K562 (cell line): ENCODE measurements around the gene PRSS12. TPM values are rescaled to one million over a fixed set of nuclear protein-coding genes. Genes with fewer than 3 reads are reported as not detected.

Source experiments
- ATAC-seq: fragments of 200-7000 bp; cut with Tn5 transposase; 3 replicates; pipeline ENCODE4 v1.9.1; 2020; ENCODE audit warnings: moderate library complexity
- BruUV-seq: library from RNA; stranded (reverse); fragments of 400-500 nt; replicated peaks from 2 replicates; lab custom pipeline; 2021; lab: Mats Ljungman, UMichigan
- CTCF ChIA-PET: fragments of 300-600 bp; formaldehyde crosslinking; extraction: SDS; loops from one replicate; lab custom pipeline; 2021; ENCODE audit warnings: low intra/inter-chr PET ratio; lab: Yijun Ruan, JAX
- POLR2A ChIA-PET: fragments of 300-600, 350-650 bp; sonication (Branson Sonifier 250); formaldehyde crosslinking; extraction: SDS; loops from one replicate; lab custom pipeline; 2021; ENCODE audit warnings: antibody characterized with exemption, inconsistent platforms; lab: Yijun Ruan, JAX
- DNase-seq, 4 experiments: peaks; one replicate each; pipeline versions ENCODE4 v3.0.0 to v3.0.0-alpha.2; 2011 to 2018; ENCODE audit warnings: low spot score in 3 of 4, mixed read lengths in 3 of 4; ENCODE audit errors: extremely low read depth in 1 of 4
- FAIRE-seq: peaks from 2 replicates; lab custom pipeline; 2011; peaks lifted over from hg19 to GRCh38; lab: Jason Lieb, UNC
- H2AFZ ChIP-seq: 2 replicates; pipeline ENCODE4 v1.6.0; 2011; ENCODE audit warnings: low read depth, low read length, control low read depth, inconsistent platforms
- H3K27ac ChIP-seq: fragments of 200-600 bp; 3 replicates; pipeline ENCODE4 v1.8.0; 2011; ENCODE audit warnings: low read depth, mild to moderate bottlenecking, control low read depth, inconsistent platforms, low read length, moderate library complexity, mixed read lengths; ENCODE audit errors: extremely low read depth
- H3K27me3 ChIP-seq, 2 experiments: fragments of 300-600 bp in 1 of 2; 2 replicates in 1 of 2; 3 replicates in 1 of 2; pipeline versions ENCODE4 v1.6.0 to v1.8.0; 2011; ENCODE audit warnings: inconsistent platforms in 2 of 2, low read length in 2 of 2, mild to moderate bottlenecking in 1 of 2, mixed read lengths in 1 of 2, moderate library complexity in 1 of 2; ENCODE audit not compliant: control insufficient read depth in 2 of 2, insufficient read depth in 2 of 2
- H3K36me3 ChIP-seq: fragments of 300-600 bp; 3 replicates; pipeline ENCODE4 v1.8.0; 2011; ENCODE audit warnings: mild to moderate bottlenecking, low read length, inconsistent platforms; ENCODE audit not compliant: control insufficient read depth, insufficient read depth
- H3K4me1 ChIP-seq, 2 experiments: fragments of 200-600 bp in 1 of 2; replicated peaks in 1 of 2; 2 replicates in 1 of 2; 3 replicates in 1 of 2; pipeline versions ENCODE4 v1.5.1 to v1.8.0; 2011; ENCODE audit warnings: inconsistent platforms in 2 of 2, low read length in 2 of 2, mild to moderate bottlenecking in 1 of 2, mixed read lengths in 1 of 2, moderate library complexity in 1 of 2; ENCODE audit not compliant: control insufficient read depth in 2 of 2, insufficient read depth in 2 of 2
- H3K4me2 ChIP-seq: 2 replicates; pipeline ENCODE4 v1.6.1; 2011; ENCODE audit warnings: low read length, control low read depth, inconsistent platforms, mixed read lengths; ENCODE audit not compliant: insufficient read depth
- H3K4me3 ChIP-seq: fragments of 200-600 bp; sonication (generic), shearing (Covaris generic); 2 replicates; pipeline ENCODE4 v1.5.1; 2016; ENCODE audit warnings: control low read depth, inconsistent platforms
- H3K79me2 ChIP-seq: fragments of 200-600 bp; 3 replicates; pipeline ENCODE4 v1.8.0; 2011; ENCODE audit warnings: low read length, inconsistent platforms; ENCODE audit not compliant: control insufficient read depth, insufficient read depth
- H3K9ac ChIP-seq, 2 experiments: 2 replicates each; pipeline versions ENCODE4 v1.6.0 to v1.6.1; 2011; ENCODE audit warnings: low read depth in 2 of 2, low read length in 2 of 2, control low read depth in 1 of 2, inconsistent platforms in 1 of 2, mild to moderate bottlenecking in 1 of 2, mixed read lengths in 1 of 2; ENCODE audit not compliant: insufficient read depth in 1 of 2
- H3K9me1 ChIP-seq: one replicate; pipeline ENCODE4 v1.6.0; 2011; ENCODE audit warnings: inconsistent platforms, mild to moderate bottlenecking, low read length, moderate library complexity; ENCODE audit not compliant: control insufficient read depth, insufficient read depth
- H3K9me3 ChIP-seq: replicated peaks from 2 replicates; pipeline ENCODE4 v1.5.1; 2011; ENCODE audit warnings: low read depth, low read length, inconsistent platforms; ENCODE audit not compliant: control insufficient read depth, insufficient read depth
- H4K20me1 ChIP-seq: replicated peaks from 2 replicates; pipeline ENCODE4 v1.6.1; 2011; ENCODE audit warnings: low read length, inconsistent platforms, mixed read lengths; ENCODE audit not compliant: control insufficient read depth, insufficient read depth
- GTF2A2 ChIP-seq: IDR thresholded peaks from 2 replicates; pipeline ENCODE4 v1.6.1; 2016; ENCODE audit warnings: mild to moderate bottlenecking, missing genetic modification characterization, missing compliant biosample characterization
- NFE2 ChIP-seq: IDR thresholded peaks from 2 replicates; pipeline ENCODE4 v1.6.1; 2014; ENCODE audit warnings: antibody characterized with exemption, low read depth
- TBL1XR1 ChIP-seq, 2 experiments: IDR thresholded peaks; 2 replicates each; pipeline ENCODE4 v1.6.1; 2012; ENCODE audit warnings: improper control_type of control experiment in 2 of 2, low read length in 2 of 2, mild to moderate bottlenecking in 1 of 2
- ZC3H4 ChIP-seq: sonication (generic); formaldehyde crosslinking; IDR thresholded peaks from 2 replicates; pipeline ENCODE4 v1.9.0; 2021; ENCODE audit warnings: missing genetic modification reagents, borderline replicate concordance
- ZFX ChIP-seq: sonication (generic); formaldehyde crosslinking; IDR thresholded peaks from 2 replicates; pipeline ENCODE4 v1.8.0; 2022; ENCODE audit warnings: mild to moderate bottlenecking, missing genetic modification reagents, moderate library complexity
- ZNF253 ChIP-seq: fragments of 250-450 bp; sonication (Bioruptor Pico); conservative IDR thresholded peaks from 2 replicates; pipeline ENCODE4 v1.6.1; 2021; ENCODE audit warnings: mild to moderate bottlenecking
- WGBS: fragments of 100-300 bp; shearing (Covaris generic); methylation state at CpG from one replicate; pipeline ENCODE4 v1.1.6; 2016; ENCODE audit warnings: low coverage, mixed read lengths; ENCODE audit not compliant: insufficient coverage; ENCODE audit errors: missing lambda C conversion rate; 5-methylcytosine and 5-hydroxymethylcytosine counted together
- in situ Hi-C: fragments of 300-500 bp; cut with MboI; formaldehyde crosslinking; loops from 4 replicates; pipeline ENCODE4 v1.15.0; 2018; ENCODE audit warnings: inconsistent platforms, mixed read lengths
- intact Hi-C: fragments of 100-400 bp; cut with micrococcal nuclease; formaldehyde crosslinking; loops from 2 replicates; pipeline ENCODE4 v1.14.2; 2022
- polyA plus RNA-seq, 8 experiments: library from polyadenylated mRNA; depleted of rRNA in 4 of 8; stranded (reverse) in 5 of 8; unstranded in 3 of 8; fragments of >200 nt; fragmentation: Nextera tagmentation in 2 of 8; fragmentation: Illumina TruSeq in 1 of 8; extraction: Ambion mirVana in 2 of 8; extraction: Trizol in 1 of 8; gene quantifications; 2 replicates each; pipeline versions ENCODE4 v1.2.1 to v1.2.3, GENCODE V29; 2011 to 2014; ENCODE audit warnings: inconsistent platforms in 1 of 8, missing spikeins in 1 of 8
- total RNA-seq, 7 experiments: library from RNA; depleted of rRNA in 6 of 7; stranded (reverse); fragments of >200 nt in 6 of 7; fragmentation: Illumina TruSeq in 2 of 7; extraction: Trizol in 2 of 7; gene quantifications; 2 replicates each; pipeline versions ENCODE4 v1.2.1 to v1.2.3, GENCODE V29; 2011 to 2021; ENCODE audit warnings: low replicate concordance in 1 of 7
- TF ChIP-seq, protein P1 (sequence below): IDR thresholded peaks from 2 replicates; pipeline ENCODE4 v1.6.1; 2016; ENCODE audit warnings: missing genetic modification characterization, missing compliant biosample characterization
- TF ChIP-seq, protein P2 (sequence below): sonication (generic); formaldehyde crosslinking; IDR thresholded peaks from 2 replicates; pipeline ENCODE4 v1.8.1; 2023; ENCODE audit warnings: mild to moderate bottlenecking, missing genetic modification reagents

The PRSS12 gene
- total and polyA plus RNA-seq, 9 of the 15 experiments (the other 6 are each of a cell fraction or from before 2014, with no cell fraction given): 0.06 to 0.11 (median 0.09) TPM; not detected in 6

GRCh38 chr4:118398226-118399090, 45.7 kb upstream of the PRSS12 start:
- no peak for ATAC-seq
- Histone ChIP-seq H4K20me1 (no peaks in the 10 kb centered on the region), H3K4me3 (no peak overlapping the region), H3K9ac (no peak overlapping the region), H2AFZ (no peak overlapping the region), H3K27me3 (no peaks in the 10 kb centered on the region; a peak in 1 of 5 replicates), H3K4me2 (no peak overlapping the region), H3K9me1 (no peaks in the 10 kb centered on the region), H3K27ac (no peak overlapping the region), H3K4me1 (no peaks in the 10 kb centered on the region), H3K79me2 (no peaks in the 10 kb centered on the region), H3K9me3 (no peaks in the 10 kb centered on the region), H3K36me3 (no peaks in the 10 kb centered on the region)
- no peak for FAIRE-seq
- BruUV-seq: no TSS peak
- WGBS: 2% methylated on average over 5 of the region's 5 CpGs
- no peak for TF ChIP-seq ZC3H4 (CRISPR knock-in tag)
- TF ChIP-seq, protein P1, sequence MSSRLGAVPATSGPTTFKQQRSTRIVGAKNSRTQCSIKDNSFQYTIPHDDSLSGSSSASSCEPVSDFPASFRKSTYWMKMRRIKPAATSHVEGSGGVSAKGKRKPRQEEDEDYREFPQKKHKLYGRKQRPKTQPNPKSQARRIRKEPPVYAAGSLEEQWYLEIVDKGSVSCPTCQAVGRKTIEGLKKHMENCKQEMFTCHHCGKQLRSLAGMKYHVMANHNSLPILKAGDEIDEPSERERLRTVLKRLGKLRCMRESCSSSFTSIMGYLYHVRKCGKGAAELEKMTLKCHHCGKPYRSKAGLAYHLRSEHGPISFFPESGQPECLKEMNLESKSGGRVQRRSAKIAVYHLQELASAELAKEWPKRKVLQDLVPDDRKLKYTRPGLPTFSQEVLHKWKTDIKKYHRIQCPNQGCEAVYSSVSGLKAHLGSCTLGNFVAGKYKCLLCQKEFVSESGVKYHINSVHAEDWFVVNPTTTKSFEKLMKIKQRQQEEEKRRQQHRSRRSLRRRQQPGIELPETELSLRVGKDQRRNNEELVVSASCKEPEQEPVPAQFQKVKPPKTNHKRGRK (tag): no peak
- no peak for TF ChIP-seq NFE2
- TF ChIP-seq ZFX: no peak
- TF ChIP-seq, protein P2, sequence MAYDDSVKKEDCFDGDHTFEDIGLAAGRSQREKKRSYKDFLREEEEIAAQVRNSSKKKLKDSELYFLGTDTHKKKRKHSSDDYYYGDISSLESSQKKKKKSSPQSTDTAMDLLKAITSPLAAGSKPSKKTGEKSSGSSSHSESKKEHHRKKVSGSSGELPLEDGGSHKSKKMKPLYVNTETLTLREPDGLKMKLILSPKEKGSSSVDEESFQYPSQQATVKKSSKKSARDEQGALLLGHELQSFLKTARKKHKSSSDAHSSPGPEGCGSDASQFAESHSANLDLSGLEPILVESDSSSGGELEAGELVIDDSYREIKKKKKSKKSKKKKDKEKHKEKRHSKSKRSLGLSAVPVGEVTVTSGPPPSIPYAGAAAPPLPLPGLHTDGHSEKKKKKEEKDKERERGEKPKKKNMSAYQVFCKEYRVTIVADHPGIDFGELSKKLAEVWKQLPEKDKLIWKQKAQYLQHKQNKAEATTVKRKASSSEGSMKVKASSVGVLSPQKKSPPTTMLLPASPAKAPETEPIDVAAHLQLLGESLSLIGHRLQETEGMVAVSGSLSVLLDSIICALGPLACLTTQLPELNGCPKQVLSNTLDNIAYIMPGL: no peak
- no peak for TF ChIP-seq GTF2A2 (tag)
- no peak for TF ChIP-seq TBL1XR1 (IDR thresholded peaks at IDR 0.05; ENCODE audit: low read length in 2 of 2)
- no peak for TF ChIP-seq ZNF253
- intact Hi-C loops: no loop called here
- in situ Hi-C loops: no loop called here
- ChIA-PET CTCF (no interaction called here), POLR2A (no interaction called here)
- no peak for DNase-seq
